Measurements from ENCODE around the gene SFXN5. TPM values are rescaled to one million over a fixed set of nuclear protein-coding genes. Genes with fewer than 3 reads are reported as not detected.

The SFXN5 gene
- total RNA-seq, 1 donor, result 17.0 TPM

- no peak overlapping the region for H3K27ac ChIP-seq (ENCODE audit: low read depth, low read length)
- no peak for TF ChIP-seq CTCF (IDR thresholded peaks at IDR 0.05; ENCODE audit: extremely low read depth, low read depth, low read length)
- peaks cover 17% of the 10 kb centered on the region for H3K4me1 ChIP-seq (ENCODE audit: insufficient read depth, low read length)
Observed at GRCh38 chr2:72944804-72945449, 126.6 kb downstream of the SFXN5 start.

GRCh38 chr2:72943540-72944395 is 127.7 kb downstream of the SFXN5 start:
- DNase-seq (ENCODE audit: insufficient read length, low spot score, missing footprints), result no peak
- TF ChIP-seq CTCF (IDR thresholded peaks at IDR 0.05; ENCODE audit: extremely low read depth, low read depth, low read length), result no peak
- H3K27ac ChIP-seq (ENCODE audit: low read depth, low read length), result no peak overlapping the region
- H4K20me1 ChIP-seq (ENCODE audit: insufficient read depth, low read length), result peaks cover 8% of the 10 kb centered on the region
- H3K9me3 ChIP-seq (ENCODE audit: low read depth, low read length), result no peaks in the 10 kb centered on the region
- H3K79me2 ChIP-seq (ENCODE audit: insufficient read depth, low read length), result no peaks in the 10 kb centered on the region
- H3K27me3 ChIP-seq (ENCODE audit: insufficient read depth, low read length), result no peaks in the 10 kb centered on the region
- peaks cover 17% of the 10 kb centered on the region for H3K4me1 ChIP-seq (ENCODE audit: insufficient read depth, low read length)
- no peak overlapping the region for H2AFZ ChIP-seq (ENCODE audit: low read length)
- no peaks in the 10 kb centered on the region for H3K36me3 ChIP-seq (ENCODE audit: insufficient read depth, low read length)
- H3K4me2 ChIP-seq (ENCODE audit: insufficient read depth, low read length), result no peak overlapping the region
- H3K4me3 ChIP-seq (ENCODE audit: insufficient read depth, low read length), result no peak overlapping the region

More at GRCh38 chr2:72944804-72945449, 126.6 kb downstream of the SFXN5 start:
- H3K36me3 ChIP-seq (ENCODE audit: insufficient read depth, low read length), result no peaks in the 10 kb centered on the region
- H3K79me2 ChIP-seq (ENCODE audit: insufficient read depth, low read length), result no peaks in the 10 kb centered on the region
- H3K9me3 ChIP-seq (ENCODE audit: low read depth, low read length), result no peaks in the 10 kb centered on the region
- H3K4me2 ChIP-seq (ENCODE audit: insufficient read depth, low read length), result no peak overlapping the region
- no peak overlapping the region for H3K4me3 ChIP-seq (ENCODE audit: insufficient read depth, low read length)
- no peaks in the 10 kb centered on the region for H3K27me3 ChIP-seq (ENCODE audit: insufficient read depth, low read length)
- H2AFZ ChIP-seq (ENCODE audit: low read length), result no peak overlapping the region
- peaks cover 8% of the 10 kb centered on the region for H4K20me1 ChIP-seq (ENCODE audit: insufficient read depth, low read length)
- DNase-seq (ENCODE audit: insufficient read length, low spot score, missing footprints), result no peak

GRCh38 chr2:72942881-72943418 is 128.6 kb downstream of the SFXN5 start:
- Histone ChIP-seq H3K36me3 (ENCODE audit: insufficient read depth, low read length) (no peaks in the 10 kb centered on the region), H3K27me3 (ENCODE audit: insufficient read depth, low read length) (no peaks in the 10 kb centered on the region), H3K79me2 (ENCODE audit: insufficient read depth, low read length) (no peaks in the 10 kb centered on the region), H3K4me3 (ENCODE audit: insufficient read depth, low read length) (no peak overlapping the region), H4K20me1 (ENCODE audit: insufficient read depth, low read length) (peaks cover 8% of the 10 kb centered on the region), H3K4me1 (ENCODE audit: insufficient read depth, low read length) (peaks cover 17% of the 10 kb centered on the region), H3K4me2 (ENCODE audit: insufficient read depth, low read length) (no peak overlapping the region), H3K9me3 (ENCODE audit: low read depth, low read length) (no peaks in the 10 kb centered on the region), H3K27ac (ENCODE audit: low read depth, low read length) (no peak overlapping the region), H2AFZ (ENCODE audit: low read length) (no peak overlapping the region)
- no peak for DNase-seq (ENCODE audit: insufficient read length, low spot score, missing footprints)
- no peak for TF ChIP-seq CTCF (IDR thresholded peaks at IDR 0.05; ENCODE audit: extremely low read depth, low read depth, low read length)

- Histone ChIP-seq H3K27me3 (ENCODE audit: insufficient read depth, low read length) (no peaks in the 10 kb centered on the region), H3K4me1 (ENCODE audit: insufficient read depth, low read length) (peaks cover 17% of the 10 kb centered on the region), H2AFZ (ENCODE audit: low read length) (no peak overlapping the region), H3K4me3 (ENCODE audit: insufficient read depth, low read length) (no peak overlapping the region), H3K27ac (ENCODE audit: low read depth, low read length) (no peak overlapping the region), H4K20me1 (ENCODE audit: insufficient read depth, low read length) (peaks cover 8% of the 10 kb centered on the region), H3K79me2 (ENCODE audit: insufficient read depth, low read length) (no peaks in the 10 kb centered on the region), H3K9me3 (ENCODE audit: low read depth, low read length) (no peaks in the 10 kb centered on the region), H3K36me3 (ENCODE audit: insufficient read depth, low read length) (no peaks in the 10 kb centered on the region), H3K4me2 (ENCODE audit: insufficient read depth, low read length) (no peak overlapping the region)
- no peak for TF ChIP-seq CTCF (IDR thresholded peaks at IDR 0.05; ENCODE audit: extremely low read depth, low read depth, low read length)
- DNase-seq (ENCODE audit: insufficient read length, low spot score, missing footprints), result no peak
Observed at GRCh38 chr2:72942293-72942692, 129.2 kb downstream of the SFXN5 start.
